ENCODE measurements around the gene RCAN1.
"Not testable (repeated sequence)": the region's sequence is repeated elsewhere in the genome, so short reads cannot be mapped to it uniquely, and the experiment has no call there.

Gene RCAN1

GRCh38 chr21:34567604-34568155 is 47.2 kb downstream of the RCAN1 start:
- no peak for DNase-seq

GRCh38 chr21:34565238-34565637 is 49.7 kb downstream of the RCAN1 start:
- DNase-seq, result no peak

- not testable (repeated sequence) for DNase-seq
These were observed 51.5 kb downstream of the RCAN1 start for GRCh38 chr21:34563370-34563769.

GRCh38 chr21:34561806-34562205 is 53.1 kb downstream of the RCAN1 start:
- DNase-seq, result peak; percentile 79

- DNase-seq, result no peak
These were observed 54.3 kb downstream of the RCAN1 start for GRCh38 chr21:34560609-34561008.

- DNase-seq, result no peak
These were observed 54.9 kb downstream of the RCAN1 start for GRCh38 chr21:34560021-34560420.

GRCh38 chr21:34559089-34559631 is 55.8 kb downstream of the RCAN1 start:
- no peak for DNase-seq

- DNase-seq, result no peak
These were observed 56.7 kb downstream of the RCAN1 start for GRCh38 chr21:34558166-34558565.

- no peak for DNase-seq
These were observed 57.7 kb downstream of the RCAN1 start for GRCh38 chr21:34557261-34557660.

- not testable (repeated sequence) for DNase-seq
These were observed 60.2 kb downstream of the RCAN1 start for GRCh38 chr21:34554670-34555069.

GRCh38 chr21:34554227-34554626 is 60.7 kb downstream of the RCAN1 start:
- DNase-seq, result no peak

GRCh38 chr21:34553151-34553952 is 61.6 kb downstream of the RCAN1 start:
- peak; percentile 38 for DNase-seq

GRCh38 chr21:34552360-34553098 is 62.4 kb downstream of the RCAN1 start:
- no peak for DNase-seq

GRCh38 chr21:34550182-34550799 is 64.6 kb downstream of the RCAN1 start:
- DNase-seq, result no peak

GRCh38 chr21:34548781-34549376 is 66.0 kb downstream of the RCAN1 start:
- DNase-seq, result no peak

- DNase-seq, result no peak
These were observed 68.4 kb downstream of the RCAN1 start for GRCh38 chr21:34546542-34546941.

- DNase-seq, result peak; percentile 75
These were observed 69.6 kb downstream of the RCAN1 start for GRCh38 chr21:34545079-34545884.

- peak; percentile 46 for DNase-seq
These were observed 70.8 kb downstream of the RCAN1 start for GRCh38 chr21:34544032-34544496.

GRCh38 chr21:34543017-34543416 is 71.9 kb downstream of the RCAN1 start:
- DNase-seq, result no peak

GRCh38 chr21:34540206-34540605 is 74.7 kb downstream of the RCAN1 start:
- no peak for DNase-seq

- DNase-seq, result no peak
These were observed 77.1 kb downstream of the RCAN1 start for GRCh38 chr21:34537838-34538237.

- no peak for DNase-seq
These were observed 78.1 kb downstream of the RCAN1 start for GRCh38 chr21:34536820-34537219.

Measured in eye (tissue), 1 donor.